ENCODE results near the gene DSCAML1.

The DSCAML1 gene

DNA sequence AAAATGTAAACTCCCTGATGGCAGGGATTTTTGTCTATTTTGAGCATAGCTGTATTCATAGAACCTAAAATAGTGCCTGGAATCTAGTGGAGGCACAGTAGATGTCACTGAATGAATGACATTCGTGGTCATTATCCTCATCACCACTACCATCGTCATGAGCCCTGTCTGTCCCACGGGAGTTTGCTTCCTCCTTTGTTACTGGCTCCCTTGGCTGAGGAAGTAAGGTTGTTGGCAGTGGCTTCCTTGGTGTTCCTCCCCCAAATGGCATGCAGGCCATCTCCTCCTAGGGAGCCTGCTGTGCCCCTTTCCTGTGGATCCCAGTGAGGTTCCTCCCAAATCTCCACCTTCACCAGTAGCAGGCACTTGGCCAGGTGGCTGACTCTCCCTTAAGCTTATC lies 286.4 kb downstream of the DSCAML1 start:
- H3K9ac ChIP-seq (ENCODE audit: low read length) = no peak overlapping the region
- H3K9me3 ChIP-seq (ENCODE audit: low read length) = no peaks in the 10 kb centered on the region
- no peak overlapping the region for H3K27ac ChIP-seq (ENCODE audit: low read depth, low read length)

DNA sequence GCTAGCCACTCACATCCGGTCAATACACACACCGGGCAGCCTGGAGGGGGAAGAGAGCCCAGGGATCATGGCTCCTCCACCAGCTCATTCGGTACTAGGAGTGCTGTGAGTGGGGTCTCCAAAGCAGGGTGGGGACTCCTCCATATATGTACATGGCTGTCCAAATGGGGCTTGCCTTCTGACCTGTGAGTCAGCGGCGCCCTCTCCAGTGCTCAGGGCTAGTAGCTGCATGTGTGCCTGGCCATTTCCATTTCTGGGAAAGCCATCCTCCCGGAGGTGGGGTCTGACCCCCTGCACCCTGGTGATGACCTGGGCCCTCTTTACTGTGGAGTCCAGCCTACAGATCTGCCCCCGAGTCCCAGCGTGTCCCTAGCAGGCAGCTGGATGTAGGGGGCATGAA lies 287.5 kb downstream of the DSCAML1 start:
- H3K9me3 ChIP-seq (ENCODE audit: low read length) = no peaks in the 10 kb centered on the region
- H3K36me3 ChIP-seq (ENCODE audit: insufficient read depth, low read length) = no peaks in the 10 kb centered on the region
- H3K27ac ChIP-seq (ENCODE audit: low read depth, low read length) = no peak overlapping the region
- no peaks in the 10 kb centered on the region for H3K4me1 ChIP-seq (ENCODE audit: insufficient read depth, low read length)
- no peaks in the 10 kb centered on the region for H3K27me3 ChIP-seq (ENCODE audit: control insufficient read depth in 1 of 2, insufficient read depth in 2 of 2, low read length in 2 of 2)
- H3K4me3 ChIP-seq (ENCODE audit: low read depth in 1 of 2, low read length in 2 of 2) = no peak overlapping the region
- H3K9ac ChIP-seq (ENCODE audit: low read length) = no peak overlapping the region

More for the DNA sequence above, 286.4 kb downstream of the DSCAML1 start:
- no peaks in the 10 kb centered on the region for H3K36me3 ChIP-seq (ENCODE audit: insufficient read depth, low read length)
- H3K27me3 ChIP-seq (ENCODE audit: control insufficient read depth in 1 of 2, insufficient read depth in 2 of 2, low read length in 2 of 2) = no peaks in the 10 kb centered on the region
- H3K4me1 ChIP-seq (ENCODE audit: insufficient read depth, low read length) = no peaks in the 10 kb centered on the region
- no peak overlapping the region for H3K4me3 ChIP-seq (ENCODE audit: low read depth in 1 of 2, low read length in 2 of 2)

DNA sequence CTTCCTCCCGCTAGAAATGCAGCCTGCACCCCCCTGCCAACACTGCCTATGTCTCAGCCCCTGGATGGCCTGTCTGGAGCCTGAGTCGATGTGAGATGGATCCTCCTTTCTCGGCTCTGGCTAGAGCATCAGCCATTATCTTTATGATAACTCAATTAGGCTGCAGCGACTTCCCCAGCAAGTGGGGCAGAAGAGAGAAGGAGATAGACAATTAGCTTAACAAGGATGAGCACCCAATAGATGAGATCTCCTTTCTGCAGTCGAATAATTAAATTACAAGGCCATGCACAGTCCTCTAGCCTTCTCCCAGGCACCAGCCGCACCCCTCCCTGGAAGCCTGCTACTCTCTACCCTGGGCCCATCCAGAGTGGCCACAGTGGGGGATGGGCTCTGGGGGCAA lies 290.0 kb downstream of the DSCAML1 start:
- no peaks in the 10 kb centered on the region for H3K9me3 ChIP-seq (ENCODE audit: low read length)
- H3K36me3 ChIP-seq (ENCODE audit: insufficient read depth, low read length) = no peaks in the 10 kb centered on the region
- no peaks in the 10 kb centered on the region for H3K4me1 ChIP-seq (ENCODE audit: insufficient read depth, low read length)
- no peak overlapping the region for H3K27ac ChIP-seq (ENCODE audit: low read depth, low read length)
- H3K4me3 ChIP-seq (ENCODE audit: low read depth in 1 of 2, low read length in 2 of 2) = no peak overlapping the region
- no peaks in the 10 kb centered on the region for H3K27me3 ChIP-seq (ENCODE audit: control insufficient read depth in 1 of 2, insufficient read depth in 2 of 2, low read length in 2 of 2)
- H3K9ac ChIP-seq (ENCODE audit: low read length) = no peak overlapping the region

DNA sequence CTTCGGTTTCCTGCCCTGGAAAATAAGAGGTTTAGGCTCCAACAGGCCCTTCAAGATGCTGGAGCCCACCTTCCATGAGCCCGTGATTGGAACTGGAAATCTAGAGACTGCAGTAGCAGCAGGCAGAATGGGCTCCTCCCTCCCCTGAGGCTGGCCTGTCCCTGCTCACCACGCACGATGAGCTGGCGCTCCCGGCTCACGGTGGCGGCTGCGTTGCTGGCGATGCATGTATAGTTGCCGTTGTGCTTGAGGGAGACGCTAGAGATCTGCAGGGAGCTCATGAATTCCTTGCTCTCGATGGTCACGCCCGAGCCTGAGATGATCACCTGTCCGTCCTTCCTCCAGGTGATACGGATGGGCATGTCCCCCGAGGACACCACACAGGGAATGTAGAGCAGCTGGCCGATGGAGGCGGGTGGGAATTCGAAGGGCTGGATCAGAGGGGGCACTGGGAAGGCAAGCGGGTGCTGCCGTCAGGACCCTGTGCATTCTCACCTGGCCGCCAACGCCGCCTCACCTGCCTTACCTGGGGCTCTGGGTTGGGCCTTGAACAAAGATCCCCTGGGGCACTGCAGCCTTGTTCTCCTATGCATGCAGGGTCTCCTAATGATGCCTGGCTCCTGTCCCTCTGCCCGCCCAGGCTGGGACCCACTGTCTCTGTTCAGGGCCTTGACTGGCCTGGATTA lies 291.6 kb downstream of the DSCAML1 start:
- Histone ChIP-seq H3K27me3 (ENCODE audit: control insufficient read depth in 1 of 2, insufficient read depth in 2 of 2, low read length in 2 of 2) (no peaks in the 10 kb centered on the region), H3K4me1 (ENCODE audit: insufficient read depth, low read length) (no peaks in the 10 kb centered on the region), H3K36me3 (ENCODE audit: insufficient read depth, low read length) (no peaks in the 10 kb centered on the region), H3K9me3 (ENCODE audit: low read length) (no peaks in the 10 kb centered on the region), H3K4me3 (ENCODE audit: low read depth in 1 of 2, low read length in 2 of 2) (no peak overlapping the region), H3K27ac (ENCODE audit: low read depth, low read length) (no peak overlapping the region), H3K9ac (ENCODE audit: low read length) (no peak overlapping the region)

DNA sequence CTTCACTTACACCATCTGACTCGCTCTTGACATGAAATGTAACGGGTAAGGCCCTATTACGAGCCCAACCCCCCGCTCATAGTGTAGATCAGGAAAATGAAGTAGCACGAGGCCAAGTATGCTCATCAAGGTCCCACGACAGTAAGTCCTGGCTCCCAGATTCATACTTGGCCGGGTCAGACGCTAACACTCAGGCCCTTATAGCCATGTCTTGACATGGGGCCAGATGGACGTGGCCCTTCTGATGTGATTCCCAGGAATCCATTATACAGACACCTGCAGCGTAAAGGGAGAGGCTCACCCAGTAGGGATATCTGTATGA lies 294.3 kb downstream of the DSCAML1 start:
- no peak overlapping the region for H3K4me3 ChIP-seq (ENCODE audit: low read depth in 1 of 2, low read length in 2 of 2)
- no peaks in the 10 kb centered on the region for H3K9me3 ChIP-seq (ENCODE audit: low read length)
- H3K27ac ChIP-seq (ENCODE audit: low read depth, low read length) = no peak overlapping the region
- no peak overlapping the region for H3K9ac ChIP-seq (ENCODE audit: low read length)
- H3K4me1 ChIP-seq (ENCODE audit: insufficient read depth, low read length) = no peaks in the 10 kb centered on the region
- no peaks in the 10 kb centered on the region for H3K36me3 ChIP-seq (ENCODE audit: insufficient read depth, low read length)
- no peaks in the 10 kb centered on the region for H3K27me3 ChIP-seq (ENCODE audit: control insufficient read depth in 1 of 2, insufficient read depth in 2 of 2, low read length in 2 of 2)

DNA sequence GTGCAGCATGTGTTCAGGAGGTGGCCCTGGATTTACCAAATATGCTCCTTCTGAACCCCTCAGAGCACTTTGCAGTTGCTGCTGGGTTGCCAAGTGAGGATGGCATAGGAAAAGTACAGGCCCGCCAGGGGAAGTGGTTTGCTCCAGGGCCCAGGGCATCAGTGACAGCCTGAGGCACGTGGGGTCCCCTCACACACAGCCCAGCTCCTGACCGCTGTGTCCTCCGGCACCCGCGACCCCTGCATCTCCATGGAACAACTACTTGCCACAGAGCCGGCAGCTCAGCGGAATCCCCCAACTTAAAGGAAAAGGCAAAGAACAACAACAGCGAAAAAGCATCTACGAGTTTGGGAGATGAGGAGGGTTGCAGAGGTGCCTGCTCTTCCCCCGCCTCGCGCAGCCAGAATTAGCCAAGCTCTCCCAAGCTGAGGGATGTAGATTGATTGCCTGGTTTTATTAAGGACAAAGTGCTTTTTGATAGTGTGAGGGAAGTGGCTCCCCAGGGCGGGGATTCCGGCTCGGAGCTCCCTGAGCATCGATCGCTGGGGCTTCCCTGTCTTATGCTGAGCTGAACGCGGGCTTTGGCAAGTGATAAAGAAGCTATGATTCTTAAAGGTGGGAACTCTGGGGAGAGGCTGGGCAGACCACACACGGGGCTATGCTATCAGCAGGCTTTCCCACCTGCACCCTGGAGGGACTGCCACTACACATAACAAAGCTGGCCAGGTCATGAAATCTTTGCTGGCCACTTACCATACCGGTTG lies 294.8 kb downstream of the DSCAML1 start:
- no peak overlapping the region for H3K27ac ChIP-seq (ENCODE audit: low read depth, low read length)

DNA sequence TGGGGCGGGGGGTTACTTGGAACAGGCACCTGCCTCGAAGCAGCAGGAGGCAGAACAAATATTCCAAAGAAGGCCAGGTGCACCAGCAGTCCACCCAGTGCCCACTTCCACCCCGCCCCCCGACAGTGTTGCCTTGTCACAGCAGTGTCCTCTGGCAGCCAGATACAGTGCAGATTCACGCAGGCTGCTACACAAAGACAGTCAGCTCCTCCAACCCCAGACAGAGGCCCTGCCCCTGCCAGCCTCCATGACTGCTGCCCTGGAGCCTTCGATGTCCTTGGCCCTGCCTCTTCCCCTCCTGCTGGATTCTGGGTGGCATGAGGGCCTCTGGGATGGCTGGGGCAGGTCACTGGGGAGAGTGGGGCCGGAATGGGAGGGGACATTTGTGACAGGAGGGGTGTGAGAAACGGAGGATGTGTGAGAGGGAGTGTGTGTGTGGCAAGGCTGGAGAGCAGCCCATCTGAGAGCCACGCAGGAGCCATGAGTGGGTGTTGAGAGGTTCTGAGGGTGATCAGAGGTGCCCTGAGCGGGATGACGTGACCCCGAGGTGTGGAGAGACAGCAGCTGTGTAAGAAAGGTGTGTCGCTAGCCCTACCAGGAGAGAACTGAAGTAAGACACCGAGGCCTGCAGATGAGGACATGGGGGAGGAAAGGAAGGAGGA lies 295.6 kb downstream of the DSCAML1 start:
- Histone ChIP-seq H3K27ac (ENCODE audit: low read depth, low read length) (no peak overlapping the region), H3K27me3 (ENCODE audit: control insufficient read depth in 1 of 2, insufficient read depth in 2 of 2, low read length in 2 of 2) (no peaks in the 10 kb centered on the region), H3K9me3 (ENCODE audit: low read length) (no peaks in the 10 kb centered on the region), H3K4me1 (ENCODE audit: insufficient read depth, low read length) (no peaks in the 10 kb centered on the region), H3K4me3 (ENCODE audit: low read depth in 1 of 2, low read length in 2 of 2) (no peak overlapping the region), H3K9ac (ENCODE audit: low read length) (no peak overlapping the region), H3K36me3 (ENCODE audit: insufficient read depth, low read length) (no peaks in the 10 kb centered on the region)

More for the DNA sequence above, 294.8 kb downstream of the DSCAML1 start:
- no peaks in the 10 kb centered on the region for H3K9me3 ChIP-seq (ENCODE audit: low read length)
- no peak overlapping the region for H3K4me3 ChIP-seq (ENCODE audit: low read depth in 1 of 2, low read length in 2 of 2)
- no peaks in the 10 kb centered on the region for H3K4me1 ChIP-seq (ENCODE audit: insufficient read depth, low read length)
- no peaks in the 10 kb centered on the region for H3K27me3 ChIP-seq (ENCODE audit: control insufficient read depth in 1 of 2, insufficient read depth in 2 of 2, low read length in 2 of 2)
- no peaks in the 10 kb centered on the region for H3K36me3 ChIP-seq (ENCODE audit: insufficient read depth, low read length)
- no peak overlapping the region for H3K9ac ChIP-seq (ENCODE audit: low read length)

DNA sequence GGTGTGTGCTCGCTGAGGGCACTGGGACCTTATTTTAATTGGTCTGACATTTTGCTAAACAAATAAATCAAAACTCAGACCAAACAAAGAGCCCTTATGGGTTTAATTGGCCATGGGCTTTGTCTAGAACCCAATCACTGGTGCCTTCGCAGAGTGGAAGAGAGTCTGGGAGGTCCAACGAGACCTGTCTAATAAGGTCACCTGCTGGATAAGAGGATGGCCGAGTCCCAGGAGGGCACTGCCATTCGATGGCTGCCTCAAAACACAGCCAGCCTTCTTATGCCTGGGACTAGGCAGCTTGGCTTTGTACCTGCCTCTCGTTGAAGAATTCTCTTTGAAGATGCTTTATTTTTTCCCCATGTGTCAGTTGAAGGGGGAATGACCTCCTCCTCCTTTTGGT lies 298.2 kb downstream of the DSCAML1 start:
- Histone ChIP-seq H3K27me3 (ENCODE audit: control insufficient read depth in 1 of 2, insufficient read depth in 2 of 2, low read length in 2 of 2) (no peaks in the 10 kb centered on the region), H3K9ac (ENCODE audit: low read length) (no peak overlapping the region), H3K36me3 (ENCODE audit: insufficient read depth, low read length) (no peaks in the 10 kb centered on the region), H3K27ac (ENCODE audit: low read depth, low read length) (no peak overlapping the region), H3K4me3 (ENCODE audit: low read depth in 1 of 2, low read length in 2 of 2) (no peak overlapping the region), H3K4me1 (ENCODE audit: insufficient read depth, low read length) (no peaks in the 10 kb centered on the region), H3K9me3 (ENCODE audit: low read length) (no peaks in the 10 kb centered on the region)

DNA sequence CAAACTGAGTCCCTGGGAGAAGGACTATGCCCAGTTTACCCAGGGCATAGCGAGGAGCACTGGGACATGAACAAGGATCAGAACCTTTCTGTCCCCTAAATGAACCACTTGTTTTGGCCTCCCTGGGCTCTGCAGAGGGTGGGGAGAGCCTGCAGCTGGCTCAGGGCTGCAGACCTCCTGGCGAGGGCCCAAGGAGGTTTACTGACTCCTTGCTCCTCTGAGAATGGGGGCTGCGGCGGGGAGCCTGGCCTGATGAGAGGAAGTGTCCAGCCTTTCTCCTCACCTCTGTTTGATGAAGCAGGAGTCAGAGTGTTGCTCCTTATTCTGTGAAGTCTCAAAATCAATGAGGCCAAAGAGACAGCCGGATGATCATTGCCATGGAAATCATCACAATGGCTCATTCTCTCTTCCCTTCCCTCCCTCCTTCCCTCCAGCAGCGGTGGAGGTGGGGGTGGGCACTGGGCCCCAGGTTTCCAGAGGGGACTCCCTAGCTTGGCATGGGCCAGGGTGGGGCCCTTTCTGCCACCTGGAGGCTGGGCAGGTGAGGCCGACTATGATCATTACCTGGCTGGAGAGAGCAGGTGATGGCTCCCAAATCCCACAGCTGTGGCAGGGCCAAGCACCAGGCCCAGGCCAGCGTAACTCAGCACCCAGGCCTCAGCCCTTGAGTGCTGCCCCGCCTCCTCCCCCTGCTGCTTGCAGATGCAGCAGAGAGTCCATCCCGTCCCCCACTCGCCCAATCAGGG lies 299.6 kb downstream of the DSCAML1 start:
- Histone ChIP-seq H3K9me3 (ENCODE audit: low read length) (no peaks in the 10 kb centered on the region), H3K27ac (ENCODE audit: low read depth, low read length) (no peak overlapping the region), H3K36me3 (ENCODE audit: insufficient read depth, low read length) (no peaks in the 10 kb centered on the region), H3K4me3 (ENCODE audit: low read depth in 1 of 2, low read length in 2 of 2) (no peak overlapping the region), H3K4me1 (ENCODE audit: insufficient read depth, low read length) (no peaks in the 10 kb centered on the region), H3K27me3 (ENCODE audit: control insufficient read depth in 1 of 2, insufficient read depth in 2 of 2, low read length in 2 of 2) (no peaks in the 10 kb centered on the region), H3K9ac (ENCODE audit: low read length) (no peak overlapping the region)

DNA sequence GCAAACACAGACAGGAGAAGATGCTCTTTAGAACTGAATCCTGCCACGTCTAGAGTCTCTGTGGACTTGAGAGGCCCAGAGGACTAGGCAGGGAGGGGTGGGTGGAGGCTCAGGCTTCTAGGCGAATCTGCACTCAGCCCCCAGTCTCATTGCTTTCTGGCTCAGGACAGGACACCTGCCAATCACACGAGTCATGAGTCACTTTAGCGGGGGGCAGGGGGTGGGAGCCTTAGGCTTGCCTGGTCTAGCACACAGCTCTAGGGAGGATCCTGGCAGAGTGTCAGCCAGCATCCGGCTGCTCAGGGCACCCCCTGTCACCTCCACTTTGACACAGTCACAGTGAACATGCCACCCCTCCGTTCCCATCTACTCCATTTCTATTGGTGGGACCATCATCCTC lies 301.7 kb downstream of the DSCAML1 start:
- H3K9ac ChIP-seq (ENCODE audit: low read length) = no peak overlapping the region

DNA sequence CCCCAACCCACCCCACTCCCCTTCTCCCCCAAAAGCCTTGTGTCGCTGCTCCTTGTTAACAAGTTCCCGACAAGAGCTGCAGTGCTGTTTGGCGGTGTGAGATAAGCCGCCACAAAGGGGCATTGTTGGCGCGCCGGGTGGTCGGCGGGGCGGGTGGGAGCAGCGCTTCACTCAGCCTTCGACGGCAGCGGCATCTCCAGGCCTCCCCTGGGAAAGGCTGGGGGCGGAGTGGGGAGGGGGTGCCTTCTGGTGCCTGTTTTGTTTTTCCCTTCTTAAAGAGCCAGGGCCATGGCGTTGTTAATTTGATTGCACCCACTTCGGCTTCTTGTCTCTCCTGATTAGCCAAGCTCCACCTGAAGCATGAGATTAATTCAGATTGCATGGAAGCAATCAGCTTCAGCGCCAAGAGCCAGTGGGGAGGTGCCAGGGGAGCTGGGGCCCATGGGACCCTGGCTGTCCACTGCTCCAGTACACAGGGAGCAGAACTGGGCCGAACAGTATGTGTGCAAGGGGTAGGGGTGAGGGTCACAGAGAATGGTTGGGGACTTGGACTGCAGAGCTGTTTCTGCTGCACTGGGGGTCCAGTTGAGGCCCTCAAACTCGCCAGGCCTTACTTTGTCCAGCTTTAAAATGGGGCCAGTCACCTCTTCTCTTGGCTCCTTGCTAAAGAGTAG lies 304.3 kb downstream of the DSCAML1 start:
- Histone ChIP-seq H3K4me3 (ENCODE audit: low read depth in 1 of 2, low read length in 2 of 2) (no peak overlapping the region), H3K9ac (ENCODE audit: low read length) (no peak overlapping the region), H3K27me3 (ENCODE audit: control insufficient read depth in 1 of 2, insufficient read depth in 2 of 2, low read length in 2 of 2) (no peaks in the 10 kb centered on the region), H3K36me3 (ENCODE audit: insufficient read depth, low read length) (no peaks in the 10 kb centered on the region), H3K9me3 (ENCODE audit: low read length) (no peaks in the 10 kb centered on the region), H3K27ac (ENCODE audit: low read depth, low read length) (no peak overlapping the region), H3K4me1 (ENCODE audit: insufficient read depth, low read length) (peaks cover 10% of the 10 kb centered on the region)

More for the DNA sequence above, 301.7 kb downstream of the DSCAML1 start:
- Histone ChIP-seq H3K4me3 (ENCODE audit: low read depth in 1 of 2, low read length in 2 of 2) (no peak overlapping the region), H3K4me1 (ENCODE audit: insufficient read depth, low read length) (peaks cover under 1% of the 10 kb centered on the region), H3K36me3 (ENCODE audit: insufficient read depth, low read length) (no peaks in the 10 kb centered on the region), H3K9me3 (ENCODE audit: low read length) (no peaks in the 10 kb centered on the region), H3K27me3 (ENCODE audit: control insufficient read depth in 1 of 2, insufficient read depth in 2 of 2, low read length in 2 of 2) (no peaks in the 10 kb centered on the region), H3K27ac (ENCODE audit: low read depth, low read length) (no peak overlapping the region)

Measured in muscle layer of colon (tissue), 2 donors.